GM23338 (cell line): Measurements from ENCODE around the gene SUN3.

Experiments
- EZH2 ChIP-seq: fragments of 200-600 bp; sonication (generic); IDR thresholded peaks from one replicate; pipeline ENCODE4 v1.8.0; 2017; ENCODE audit warnings: antibody characterized with exemption, mild to moderate bottlenecking, low read depth; ENCODE audit not compliant: unreplicated experiment
- EZH2phosphoT487 ChIP-seq: fragments of 200-600 bp; sonication (generic); IDR thresholded peaks from one replicate; pipeline ENCODE4 v1.8.1; 2018; ENCODE audit warnings: antibody characterized with exemption; ENCODE audit not compliant: unreplicated experiment
- POLR2AphosphoS5 ChIP-seq: IDR thresholded peaks from 2 replicates; pipeline ENCODE4 v1.6.1; 2016; ENCODE audit warnings: antibody characterized with exemption, low read depth
- ZNF331 ChIP-seq: fragments of 250-450 bp; sonication (Bioruptor Pico); IDR thresholded peaks from 2 replicates; pipeline ENCODE4 v1.5.0; 2020; ENCODE audit warnings: low read depth, mild to moderate bottlenecking, moderate library complexity
- TF ChIP-seq, protein P1 (sequence below), 2 experiments: fragments of 200-600 bp in 1 of 2; sonication (generic) in 1 of 2; conservative IDR thresholded peaks; 2 replicates each; pipeline versions ENCODE4 v1.5.1 to v1.6.1; 2016 to 2017; ENCODE audit warnings: antibody characterized with exemption in 2 of 2, low read depth in 2 of 2, mild to moderate bottlenecking in 2 of 2, moderate library complexity in 1 of 2
- TF ChIP-seq, protein P2 (sequence below): IDR thresholded peaks from 2 replicates; pipeline ENCODE4 v1.6.1; 2016; ENCODE audit warnings: antibody characterized with exemption

DNA sequence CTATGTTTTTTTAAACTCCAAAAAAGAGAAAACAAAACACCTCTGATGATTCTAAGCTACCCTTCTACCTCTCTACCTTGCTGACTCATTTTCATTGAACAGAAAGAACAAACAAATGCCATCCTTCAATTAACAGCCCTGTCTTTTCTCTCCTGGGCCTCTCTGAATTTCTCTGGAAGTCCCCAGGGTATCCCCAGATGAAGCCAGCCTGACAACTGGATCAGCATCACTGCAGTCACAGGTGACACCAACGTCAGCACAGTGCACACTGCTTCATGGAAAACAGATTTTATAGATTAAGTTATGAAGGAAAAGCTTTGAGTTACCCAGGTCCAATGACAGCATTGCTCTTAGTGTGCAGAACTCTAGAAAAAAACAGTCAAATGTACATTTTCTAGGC, 55.2 kb downstream of the SUN3 start:
- TF ChIP-seq, protein P1, sequence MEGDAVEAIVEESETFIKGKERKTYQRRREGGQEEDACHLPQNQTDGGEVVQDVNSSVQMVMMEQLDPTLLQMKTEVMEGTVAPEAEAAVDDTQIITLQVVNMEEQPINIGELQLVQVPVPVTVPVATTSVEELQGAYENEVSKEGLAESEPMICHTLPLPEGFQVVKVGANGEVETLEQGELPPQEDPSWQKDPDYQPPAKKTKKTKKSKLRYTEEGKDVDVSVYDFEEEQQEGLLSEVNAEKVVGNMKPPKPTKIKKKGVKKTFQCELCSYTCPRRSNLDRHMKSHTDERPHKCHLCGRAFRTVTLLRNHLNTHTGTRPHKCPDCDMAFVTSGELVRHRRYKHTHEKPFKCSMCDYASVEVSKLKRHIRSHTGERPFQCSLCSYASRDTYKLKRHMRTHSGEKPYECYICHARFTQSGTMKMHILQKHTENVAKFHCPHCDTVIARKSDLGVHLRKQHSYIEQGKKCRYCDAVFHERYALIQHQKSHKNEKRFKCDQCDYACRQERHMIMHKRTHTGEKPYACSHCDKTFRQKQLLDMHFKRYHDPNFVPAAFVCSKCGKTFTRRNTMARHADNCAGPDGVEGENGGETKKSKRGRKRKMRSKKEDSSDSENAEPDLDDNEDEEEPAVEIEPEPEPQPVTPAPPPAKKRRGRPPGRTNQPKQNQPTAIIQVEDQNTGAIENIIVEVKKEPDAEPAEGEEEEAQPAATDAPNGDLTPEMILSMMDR (conservative IDR thresholded peaks at IDR 0.05; ENCODE audit: low read depth in 2 of 2): no peak
- TF ChIP-seq EZH2 (no peak), POLR2AphosphoS5 (no peak), EZH2phosphoT487 (no peak), ZNF331 (CRISPR knock-in tag) (no peak)
- TF ChIP-seq, protein P2, sequence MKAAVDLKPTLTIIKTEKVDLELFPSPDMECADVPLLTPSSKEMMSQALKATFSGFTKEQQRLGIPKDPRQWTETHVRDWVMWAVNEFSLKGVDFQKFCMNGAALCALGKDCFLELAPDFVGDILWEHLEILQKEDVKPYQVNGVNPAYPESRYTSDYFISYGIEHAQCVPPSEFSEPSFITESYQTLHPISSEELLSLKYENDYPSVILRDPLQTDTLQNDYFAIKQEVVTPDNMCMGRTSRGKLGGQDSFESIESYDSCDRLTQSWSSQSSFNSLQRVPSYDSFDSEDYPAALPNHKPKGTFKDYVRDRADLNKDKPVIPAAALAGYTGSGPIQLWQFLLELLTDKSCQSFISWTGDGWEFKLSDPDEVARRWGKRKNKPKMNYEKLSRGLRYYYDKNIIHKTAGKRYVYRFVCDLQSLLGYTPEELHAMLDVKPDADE: no peak
